Esophagus squamous epithelium (tissue), 4 donors: ENCODE measurements around the gene SH3RF2.

Source experiments
- CTCF ChIP-seq, 6 experiments: fragments of 450-650 bp in 4 of 6; fragments of 200-600 bp in 2 of 6; sonication (generic) in 2 of 6; IDR thresholded peaks; one replicate each; pipeline ENCODE4 v1.5.1; 2016 to 2019; ENCODE audit warnings: antibody characterized with exemption in 6 of 6, mild to moderate bottlenecking in 4 of 6, moderate library complexity in 4 of 6
- POLR2A ChIP-seq, 4 donors: fragments of 450-650 bp; IDR thresholded peaks; one replicate each; pipeline ENCODE4 v1.6.1; 2017; ENCODE audit warnings: antibody characterized with exemption in 4 of 4, mild to moderate bottlenecking in 4 of 4, moderate library complexity in 3 of 4

- TF ChIP-seq CTCF (IDR thresholded peaks at IDR 0.05) (no peak), POLR2A (IDR thresholded peaks at IDR 0.05) (no peak)
These were observed 63.7 kb downstream of the SH3RF2 start for GRCh38 chr5:146000072-146000471.
